HG03558 (cell line): ENCODE results near the gene COBL.

Source experiments
- ATAC-seq: cut with Tn5 transposase; IDR thresholded peaks from one replicate; pipeline ENCODE4 v1.9.1; 2021; ENCODE audit warnings: moderate number of reproducible peaks; ENCODE audit not compliant: unreplicated experiment; ENCODE audit errors: extremely low read depth

The COBL gene

GRCh38 chr7:50985096-50985495, 331.5 kb downstream of the COBL start:
- ATAC-seq: no peak

- ATAC-seq: no peak
These were observed 332.8 kb downstream of the COBL start for GRCh38 chr7:50983850-50984249.

GRCh38 chr7:50982626-50983025, 334.0 kb downstream of the COBL start:
- ATAC-seq: no peak

GRCh38 chr7:50981743-50982142, 334.9 kb downstream of the COBL start:
- no peak for ATAC-seq

GRCh38 chr7:50980411-50980810, 336.2 kb downstream of the COBL start:
- ATAC-seq: no peak

- no peak for ATAC-seq
These were observed 337.9 kb downstream of the COBL start for GRCh38 chr7:50978633-50979215.

- ATAC-seq: no peak
These were observed 339.2 kb downstream of the COBL start for GRCh38 chr7:50977421-50977820.

- ATAC-seq: no peak
These were observed 340.5 kb downstream of the COBL start for GRCh38 chr7:50976064-50976463.

- ATAC-seq: no peak
These were observed 342.4 kb downstream of the COBL start for GRCh38 chr7:50974240-50974639.

GRCh38 chr7:50973814-50974213, 342.8 kb downstream of the COBL start:
- no peak for ATAC-seq

GRCh38 chr7:50970092-50970491, 346.5 kb downstream of the COBL start:
- no peak for ATAC-seq
